IPS-20b (cell line): Measurements from ENCODE around the gene MDGA2.
A peak's percentile ranks its signal among the peaks of the same experiment; 100 is the strongest.

Experiments used
- H3K27ac ChIP-seq: one replicate; pipeline ENCODE4 v1.5.1; 2013; ENCODE audit warnings: low read length
- H3K27me3 ChIP-seq: 2 replicates; pipeline ENCODE4 v1.6.1; 2013; ENCODE audit warnings: mild to moderate bottlenecking, low read length, inconsistent platforms; ENCODE audit not compliant: insufficient read depth
- H3K36me3 ChIP-seq: 2 replicates; pipeline ENCODE4 v1.6.1; 2013; ENCODE audit warnings: low read depth, mild to moderate bottlenecking, inconsistent platforms, low read length, moderate library complexity; ENCODE audit not compliant: insufficient read depth
- H3K4me1 ChIP-seq: 2 replicates; pipeline ENCODE4 v1.6.1; 2013; ENCODE audit warnings: mild to moderate bottlenecking, control low read depth, inconsistent platforms, low read length, moderate library complexity; ENCODE audit not compliant: insufficient read depth
- H3K4me3 ChIP-seq: 2 replicates; pipeline ENCODE4 v1.5.1; 2013; ENCODE audit warnings: mild to moderate bottlenecking, low read length, inconsistent platforms
- H3K9ac ChIP-seq: 2 replicates; pipeline ENCODE4 v1.6.1; 2013; ENCODE audit warnings: low read depth, mild to moderate bottlenecking, inconsistent platforms, low read length, moderate library complexity
- H3K9me3 ChIP-seq: 2 replicates; pipeline ENCODE4 v1.6.1; 2013; ENCODE audit warnings: mild to moderate bottlenecking, low read depth, low read length, inconsistent platforms; ENCODE audit not compliant: insufficient read depth

MDGA2 gene

DNA sequence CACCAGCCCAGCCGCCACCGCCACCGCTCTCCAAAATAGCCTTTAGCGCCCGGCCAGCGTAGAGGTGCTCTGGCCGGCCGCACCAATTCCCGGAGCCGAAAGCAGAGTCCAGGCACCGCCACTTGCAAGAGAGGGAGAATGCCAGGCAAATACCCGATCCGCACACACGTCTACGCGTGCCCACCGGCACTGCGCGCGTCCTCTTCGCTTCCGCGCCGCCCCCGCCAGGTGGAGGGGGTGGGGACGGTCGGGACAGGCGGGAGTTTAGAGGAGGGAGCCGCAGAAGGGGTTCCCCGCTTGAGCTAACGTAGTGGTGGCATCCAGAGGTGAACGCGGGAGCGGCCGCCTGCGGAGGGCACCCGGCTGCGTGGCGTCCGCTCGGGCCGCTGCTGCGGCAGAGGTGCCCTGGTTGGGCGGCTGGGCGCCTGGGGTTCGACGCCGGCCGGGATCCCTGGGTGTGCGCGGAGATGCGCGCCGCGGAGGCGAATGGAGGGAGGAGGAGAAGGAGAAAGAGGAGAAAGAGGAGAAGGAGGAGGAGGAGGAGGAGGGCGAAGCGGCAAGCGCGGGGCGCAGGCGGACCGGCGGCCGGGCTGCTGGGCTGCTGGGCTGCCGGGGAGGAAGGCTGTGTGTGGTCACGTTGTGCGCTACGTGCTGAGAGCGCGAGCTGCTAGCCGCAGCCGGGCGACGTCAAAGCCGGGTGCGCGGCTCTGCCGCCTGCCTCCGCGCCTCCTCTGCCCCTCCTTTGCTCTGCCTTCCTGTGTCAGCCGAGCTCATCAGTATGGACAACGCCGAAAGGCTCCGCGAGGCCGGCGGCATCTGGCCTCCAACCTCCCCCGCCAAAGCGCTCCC lies at the start of gene MDGA2:
MDGA2 (minus strand) TSS at position 140 of the 849 bp plus-strand sequence.
- H3K9ac ChIP-seq = peak within 1 kb of the TSS; percentile 56; the same call in 1 of the 2 replicates
- no peaks in the 10 kb centered on the region for H3K9me3 ChIP-seq
- H3K27me3 ChIP-seq = peaks cover 74% of the 10 kb centered on the region
- no peak within 1 kb of the TSS for H3K27ac ChIP-seq
- H3K36me3 ChIP-seq = no peaks in the 10 kb centered on the region
- peak within 1 kb of the TSS; percentile 87 for H3K4me3 ChIP-seq
- peaks cover 3% of the 10 kb centered on the region; the same call in 1 of the 2 replicates for H3K4me1 ChIP-seq

DNA sequence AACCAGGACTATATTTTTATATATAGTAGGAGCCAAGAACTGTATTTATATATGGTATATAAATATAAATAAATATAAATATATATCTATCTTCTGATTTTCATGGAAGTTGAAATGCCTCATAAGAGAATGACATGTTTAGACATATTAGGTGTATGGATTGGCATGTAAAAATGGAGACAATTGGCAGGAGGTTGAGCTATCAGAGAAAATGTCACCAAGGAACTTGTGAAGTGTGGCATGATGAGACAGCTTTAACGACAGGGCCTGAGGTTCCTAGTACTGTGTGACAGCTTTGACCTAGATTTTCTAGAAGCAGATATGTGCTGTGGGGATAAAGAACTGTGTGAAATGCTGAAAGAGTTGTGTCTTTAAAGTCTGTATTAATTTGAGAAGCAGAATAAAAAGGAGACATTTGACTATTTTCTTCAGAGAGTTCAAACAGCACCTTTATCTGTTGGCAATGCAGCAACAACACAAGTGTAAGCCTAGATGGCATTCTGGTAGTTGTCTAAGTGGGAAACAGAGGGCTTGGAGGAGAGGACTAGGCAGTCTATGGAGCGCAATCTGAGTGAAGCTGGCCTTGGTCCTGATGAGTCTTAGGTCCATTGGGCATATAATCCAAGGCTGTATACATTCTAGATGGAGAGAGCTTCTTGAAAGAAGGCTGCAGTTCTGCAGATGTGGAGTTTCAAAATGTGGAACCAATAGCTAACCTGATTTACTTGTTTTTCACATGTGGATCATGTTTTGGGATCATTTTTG lies 47.7 kb upstream of the MDGA2 start:
- Histone ChIP-seq H3K4me3 (no peak overlapping the region), H3K9ac (no peak overlapping the region), H3K36me3 (no peaks in the 10 kb centered on the region)

GRCh38 chr14:47720281-47720680 lies 44.9 kb upstream of the MDGA2 start:
- Histone ChIP-seq H3K36me3 (no peaks in the 10 kb centered on the region), H3K9me3 (no peaks in the 10 kb centered on the region), H3K27me3 (no peaks in the 10 kb centered on the region), H3K9ac (no peak overlapping the region), H3K27ac (no peak overlapping the region), H3K4me1 (no peaks in the 10 kb centered on the region), H3K4me3 (no peak overlapping the region)

More for the DNA sequence above, 47.7 kb upstream of the MDGA2 start:
- H3K27me3 ChIP-seq = no peaks in the 10 kb centered on the region
- no peaks in the 10 kb centered on the region for H3K9me3 ChIP-seq
- H3K27ac ChIP-seq = no peak overlapping the region
- no peaks in the 10 kb centered on the region for H3K4me1 ChIP-seq

GRCh38 chr14:47715330-47715729 lies 39.9 kb upstream of the MDGA2 start:
- H3K27ac ChIP-seq = no peak overlapping the region
- H3K4me3 ChIP-seq = no peak overlapping the region
- H3K27me3 ChIP-seq = no peaks in the 10 kb centered on the region
- H3K9ac ChIP-seq = no peak overlapping the region
- H3K9me3 ChIP-seq = no peaks in the 10 kb centered on the region
- no peaks in the 10 kb centered on the region for H3K4me1 ChIP-seq
- H3K36me3 ChIP-seq = no peaks in the 10 kb centered on the region

- H3K36me3 ChIP-seq = no peaks in the 10 kb centered on the region
- H3K4me1 ChIP-seq = no peaks in the 10 kb centered on the region
- no peak overlapping the region for H3K27ac ChIP-seq
- no peak overlapping the region for H3K9ac ChIP-seq
- H3K27me3 ChIP-seq = no peaks in the 10 kb centered on the region
- no peaks in the 10 kb centered on the region for H3K9me3 ChIP-seq
- no peak overlapping the region for H3K4me3 ChIP-seq
These were observed 35.2 kb upstream of the MDGA2 start for GRCh38 chr14:47710581-47710980.

GRCh38 chr14:47705683-47706082 lies 30.3 kb upstream of the MDGA2 start:
- Histone ChIP-seq H3K4me1 (no peaks in the 10 kb centered on the region), H3K36me3 (no peaks in the 10 kb centered on the region), H3K27ac (no peak overlapping the region), H3K9me3 (0 out of 2 replicates have a peak, but pooled peaks cover 4% of the 10 kb centered on the region), H3K9ac (no peak overlapping the region), H3K4me3 (no peak overlapping the region), H3K27me3 (no peaks in the 10 kb centered on the region)

- H3K36me3 ChIP-seq = no peaks in the 10 kb centered on the region
These were observed 16.4 kb upstream of the MDGA2 start for GRCh38 chr14:47691829-47692228.

DNA sequence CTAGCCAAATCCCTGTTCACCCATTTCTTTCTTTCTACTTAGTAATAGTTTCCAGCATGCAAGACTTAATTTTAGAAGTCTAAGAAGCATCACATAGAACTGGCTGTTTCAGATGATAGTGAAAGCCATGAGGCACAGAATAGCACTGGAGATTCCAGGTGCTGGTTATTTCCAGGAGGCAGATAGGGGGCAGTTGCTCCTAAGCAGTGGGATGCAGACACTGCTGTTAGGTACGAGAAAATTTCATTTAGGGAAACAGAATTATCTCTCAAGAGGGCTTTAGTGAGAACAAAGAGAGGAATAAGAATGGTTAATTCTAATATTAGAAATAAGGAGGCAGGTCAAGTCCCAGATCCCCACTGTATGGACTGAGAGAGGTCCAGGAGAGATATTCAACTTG lies 3.6 kb upstream of the MDGA2 start:
- no peaks in the 10 kb centered on the region for H3K36me3 ChIP-seq
- H3K27me3 ChIP-seq = peaks cover 43% of the 10 kb centered on the region
- H3K4me3 ChIP-seq = no peak overlapping the region
- no peaks in the 10 kb centered on the region for H3K9me3 ChIP-seq
- H3K27ac ChIP-seq = no peak overlapping the region
- H3K4me1 ChIP-seq = peaks cover 3% of the 10 kb centered on the region; the same call in 1 of the 2 replicates
- H3K9ac ChIP-seq = no peak overlapping the region

More at GRCh38 chr14:47691829-47692228, 16.4 kb upstream of the MDGA2 start:
- H3K4me1 ChIP-seq = no peaks in the 10 kb centered on the region
- no peak overlapping the region for H3K4me3 ChIP-seq
- no peak overlapping the region for H3K27ac ChIP-seq
- H3K9ac ChIP-seq = no peak overlapping the region
- no peaks in the 10 kb centered on the region for H3K27me3 ChIP-seq
- H3K9me3 ChIP-seq = no peaks in the 10 kb centered on the region

DNA sequence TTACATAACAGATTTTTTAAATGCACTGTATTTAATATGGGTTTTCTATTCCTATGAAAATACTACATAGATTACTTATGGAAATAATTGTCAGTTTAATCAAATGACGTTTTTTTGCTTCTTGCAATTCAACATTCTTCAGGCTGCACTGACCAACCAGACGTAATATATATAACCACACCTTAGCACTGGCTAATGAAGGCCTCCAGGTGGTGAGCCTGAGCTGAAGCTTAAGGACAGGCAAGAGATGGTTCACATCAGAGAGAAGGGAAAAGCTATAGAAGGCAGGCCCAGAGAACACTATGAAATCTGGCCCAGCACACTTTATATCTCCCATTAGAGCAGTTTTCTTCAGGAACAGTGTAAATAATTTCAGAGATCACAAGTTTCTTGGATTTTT lies 2.8 kb upstream of the MDGA2 start:
- H3K36me3 ChIP-seq = no peaks in the 10 kb centered on the region
- peaks cover 51% of the 10 kb centered on the region for H3K27me3 ChIP-seq
- no peak overlapping the region for H3K27ac ChIP-seq
- no peak overlapping the region for H3K9ac ChIP-seq
- no peak overlapping the region for H3K4me3 ChIP-seq
- peaks cover 3% of the 10 kb centered on the region; the same call in 1 of the 2 replicates for H3K4me1 ChIP-seq
- no peaks in the 10 kb centered on the region for H3K9me3 ChIP-seq

- no peaks in the 10 kb centered on the region for H3K9me3 ChIP-seq
- H3K27me3 ChIP-seq = peaks cover 70% of the 10 kb centered on the region
- peak overlapping the region; percentile 56; the same call in 1 of the 2 replicates for H3K9ac ChIP-seq
- H3K4me3 ChIP-seq = peak overlapping the region; percentile 87
- no peaks in the 10 kb centered on the region for H3K36me3 ChIP-seq
- no peak overlapping the region for H3K27ac ChIP-seq
- peaks cover 3% of the 10 kb centered on the region; the same call in 1 of the 2 replicates for H3K4me1 ChIP-seq
These were observed 861 bp upstream of the MDGA2 start for GRCh38 chr14:47676315-47676617.

DNA sequence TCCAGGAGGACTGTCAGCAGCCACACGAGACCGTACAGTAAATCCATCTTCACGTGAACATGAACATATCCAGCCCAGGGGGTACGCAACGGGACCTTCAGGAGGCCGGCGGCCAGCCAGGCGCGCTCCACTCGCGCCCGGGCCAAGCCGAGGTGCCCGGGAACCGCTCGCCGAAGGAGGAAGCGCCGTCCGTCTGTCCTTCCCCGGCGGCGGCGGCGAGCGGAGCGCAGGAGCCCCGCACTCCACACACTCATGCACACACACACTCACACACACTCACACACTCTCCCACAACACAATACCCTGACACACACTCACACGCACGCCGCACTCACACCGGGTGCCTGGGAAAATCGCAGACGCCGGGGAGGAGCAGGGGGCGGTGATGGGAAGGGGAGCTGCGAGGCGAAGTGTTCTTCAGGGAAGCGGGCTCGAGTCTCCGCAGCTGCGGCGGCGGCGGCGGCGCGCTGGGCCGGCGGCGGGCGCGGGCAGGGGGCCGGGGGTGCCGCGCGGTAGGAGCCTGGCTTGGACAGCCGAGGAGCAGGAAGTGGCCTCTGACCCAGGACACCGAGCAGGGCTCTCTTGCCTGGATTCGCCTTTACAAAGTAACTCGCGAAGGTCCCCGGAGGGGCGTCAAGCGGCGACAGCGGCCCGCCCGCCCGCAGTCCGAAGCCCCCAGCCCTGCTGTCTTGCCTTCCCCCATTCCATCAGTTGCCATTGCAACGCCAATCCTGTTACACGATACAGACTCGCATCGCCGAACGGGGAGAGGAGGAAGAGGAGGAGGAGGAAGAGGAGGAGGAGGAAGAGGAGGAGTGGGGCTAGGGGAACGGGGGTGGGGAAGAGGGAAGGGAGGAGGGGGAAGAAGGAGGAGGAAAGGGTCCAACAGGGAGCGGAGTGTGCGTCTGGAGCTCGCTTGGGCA lies 601 bp downstream of the MDGA2 start:
- H3K27me3 ChIP-seq = peaks cover 74% of the 10 kb centered on the region

More for the DNA sequence above, 601 bp downstream of the MDGA2 start:
- no peak overlapping the region for H3K27ac ChIP-seq
- H3K4me3 ChIP-seq = peak overlapping the region; percentile 87
- no peaks in the 10 kb centered on the region for H3K36me3 ChIP-seq
- H3K9ac ChIP-seq = peak overlapping the region; percentile 39; the same call in 1 of the 2 replicates
- peaks cover 3% of the 10 kb centered on the region; the same call in 1 of the 2 replicates for H3K4me1 ChIP-seq
- no peaks in the 10 kb centered on the region for H3K9me3 ChIP-seq
